GM10266 (cell line): ENCODE results near the gene STPG4.

ENCODE experiments used
- DNase-seq: peaks from one replicate; pipeline ENCODE4 v3.0.0; 2012; ENCODE audit errors: extremely low spot score
- TF ChIP-seq, protein P1 (sequence below): IDR thresholded peaks from 2 replicates; pipeline ENCODE4 v1.5.1; 2012; ENCODE audit warnings: mild to moderate bottlenecking, low read depth; ENCODE audit not compliant: control insufficient read depth, insufficient read depth; ENCODE audit errors: missing control alignments

STPG4 gene

GRCh38 chr2:47155091-47155876 lies at the start of gene STPG4:
STPG4 (minus strand) TSS chr2:47155308; CDS start chr2:47155251, 57 bp downstream.
- TF ChIP-seq, protein P1, sequence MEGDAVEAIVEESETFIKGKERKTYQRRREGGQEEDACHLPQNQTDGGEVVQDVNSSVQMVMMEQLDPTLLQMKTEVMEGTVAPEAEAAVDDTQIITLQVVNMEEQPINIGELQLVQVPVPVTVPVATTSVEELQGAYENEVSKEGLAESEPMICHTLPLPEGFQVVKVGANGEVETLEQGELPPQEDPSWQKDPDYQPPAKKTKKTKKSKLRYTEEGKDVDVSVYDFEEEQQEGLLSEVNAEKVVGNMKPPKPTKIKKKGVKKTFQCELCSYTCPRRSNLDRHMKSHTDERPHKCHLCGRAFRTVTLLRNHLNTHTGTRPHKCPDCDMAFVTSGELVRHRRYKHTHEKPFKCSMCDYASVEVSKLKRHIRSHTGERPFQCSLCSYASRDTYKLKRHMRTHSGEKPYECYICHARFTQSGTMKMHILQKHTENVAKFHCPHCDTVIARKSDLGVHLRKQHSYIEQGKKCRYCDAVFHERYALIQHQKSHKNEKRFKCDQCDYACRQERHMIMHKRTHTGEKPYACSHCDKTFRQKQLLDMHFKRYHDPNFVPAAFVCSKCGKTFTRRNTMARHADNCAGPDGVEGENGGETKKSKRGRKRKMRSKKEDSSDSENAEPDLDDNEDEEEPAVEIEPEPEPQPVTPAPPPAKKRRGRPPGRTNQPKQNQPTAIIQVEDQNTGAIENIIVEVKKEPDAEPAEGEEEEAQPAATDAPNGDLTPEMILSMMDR = no peak

GRCh38 chr2:47204691-47205090 lies 49.6 kb upstream of the STPG4 start:
- DNase-seq = no peak
- TF ChIP-seq, protein P1 = no peak

More at GRCh38 chr2:47155091-47155876, at the start of gene STPG4:
- DNase-seq = peak; percentile 30

DNA sequence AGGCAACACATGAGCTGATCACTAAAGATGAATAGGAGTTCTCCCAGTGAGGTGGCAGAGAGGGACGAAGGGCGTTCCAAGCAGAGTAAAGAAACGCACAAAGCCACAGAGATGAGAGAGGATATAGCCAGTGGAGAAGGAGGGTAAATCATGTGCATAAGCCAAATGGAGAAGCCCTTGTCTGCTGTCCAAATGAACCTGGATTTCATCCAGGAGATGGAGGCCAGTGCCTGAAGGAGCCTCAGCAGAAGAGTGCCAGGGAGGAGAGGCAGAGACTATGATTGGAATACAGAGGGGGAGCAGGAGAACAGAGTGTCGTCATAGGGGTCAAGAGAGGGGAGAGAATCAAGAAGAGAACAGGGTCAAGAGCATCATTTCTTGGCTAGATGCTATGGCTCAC lies 48.9 kb upstream of the STPG4 start:
- TF ChIP-seq, protein P1 = no peak
- no peak for DNase-seq

DNA sequence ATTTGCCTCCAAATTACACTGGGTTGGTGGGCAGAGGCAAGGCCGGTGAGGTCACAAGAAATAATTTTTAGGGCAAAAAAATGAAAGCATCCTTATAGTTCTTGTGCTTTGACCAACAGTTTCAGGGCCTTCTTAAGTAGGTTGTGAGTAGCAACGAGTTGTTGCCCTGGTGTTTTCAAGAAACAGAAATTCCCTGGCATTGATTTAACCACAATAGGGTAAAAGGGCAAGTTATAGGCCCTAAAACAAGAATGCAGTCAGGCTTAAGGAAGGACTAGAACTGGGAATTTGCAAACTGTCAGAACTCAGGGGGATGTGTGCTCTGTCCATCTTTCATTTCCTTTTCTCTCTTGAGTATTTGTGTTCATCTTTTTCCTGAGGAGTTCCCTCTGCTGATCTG lies 46.1 kb upstream of the STPG4 start:
- TF ChIP-seq, protein P1 = no peak
- DNase-seq = no peak

DNA sequence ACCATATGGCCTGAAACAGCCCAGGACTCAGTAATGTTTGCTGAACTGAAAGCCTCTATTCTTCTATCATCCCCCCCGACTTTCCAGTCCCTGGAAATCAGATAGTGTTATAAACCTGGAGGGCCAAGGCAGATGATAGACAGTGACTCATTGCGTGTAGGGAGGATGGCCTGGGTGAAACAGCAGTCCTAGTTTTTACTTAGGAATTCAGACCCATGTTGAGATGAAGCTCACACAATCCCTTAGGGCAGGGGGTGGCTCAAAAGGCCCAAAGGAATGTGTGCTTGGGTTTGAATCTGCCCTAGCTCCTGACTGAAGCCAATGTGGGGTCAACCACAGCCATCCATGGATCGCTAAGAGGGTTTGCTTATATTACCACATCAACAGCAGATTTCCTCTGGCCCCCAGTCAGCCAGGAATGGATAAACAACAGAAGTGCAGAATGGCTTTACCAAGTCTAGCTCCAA lies 43.9 kb upstream of the STPG4 start:
- no peak for DNase-seq
- TF ChIP-seq, protein P1 = no peak

- TF ChIP-seq, protein P1 = no peak
Observed at GRCh38 chr2:47196499-47196898, 41.4 kb upstream of the STPG4 start.

GRCh38 chr2:47196046-47196445 lies 40.9 kb upstream of the STPG4 start:
- no peak for DNase-seq
- TF ChIP-seq, protein P1 = no peak

More at GRCh38 chr2:47196499-47196898, 41.4 kb upstream of the STPG4 start:
- no peak for DNase-seq
